Ovary (tissue), 3 donors: ENCODE measurements around the gene SPATA2L.

ENCODE experiments used
- EP300 ChIP-seq: sonication (generic); formaldehyde crosslinking; IDR thresholded peaks from one replicate; pipeline ENCODE4 v1.6.1; 2017; ENCODE audit warnings: antibody characterized with exemption
- POLR2A ChIP-seq: fragments of 450-650 bp; IDR thresholded peaks from one replicate; pipeline ENCODE4 v1.6.1; 2017; ENCODE audit warnings: antibody characterized with exemption, mild to moderate bottlenecking, moderate library complexity
- TF ChIP-seq, protein P1 (sequence below), 3 donors: fragments of 450-650 bp in 2 of 3; fragments of 200-600 bp in 1 of 3; IDR thresholded peaks; one replicate each; pipeline versions ENCODE4 v1.5.1 to v1.8.0; 2016 to 2022; ENCODE audit warnings: antibody characterized with exemption in 3 of 3, mild to moderate bottlenecking in 1 of 3
- donor health status: DM: no; HTN: no; CAD: no.

DNA sequence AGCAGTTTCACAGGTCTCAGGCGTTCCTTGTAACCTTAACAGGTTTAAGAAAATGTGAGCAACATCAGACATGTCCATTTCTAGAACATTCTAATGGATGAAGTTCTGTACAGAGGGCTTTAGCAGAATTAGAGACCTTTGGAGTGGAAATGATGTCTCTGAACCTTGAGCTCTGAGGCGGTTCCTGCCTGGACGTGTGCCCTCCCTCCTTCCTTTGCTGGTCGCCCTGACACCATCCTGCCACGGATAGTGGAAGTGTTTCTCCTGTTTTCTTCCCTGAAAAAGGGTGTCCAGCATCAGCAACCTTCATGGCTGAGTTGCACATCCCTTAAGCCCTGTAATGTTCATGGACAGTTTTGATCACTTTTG is 32.7 kb downstream of the SPATA2L start:
- TF ChIP-seq, protein P1, sequence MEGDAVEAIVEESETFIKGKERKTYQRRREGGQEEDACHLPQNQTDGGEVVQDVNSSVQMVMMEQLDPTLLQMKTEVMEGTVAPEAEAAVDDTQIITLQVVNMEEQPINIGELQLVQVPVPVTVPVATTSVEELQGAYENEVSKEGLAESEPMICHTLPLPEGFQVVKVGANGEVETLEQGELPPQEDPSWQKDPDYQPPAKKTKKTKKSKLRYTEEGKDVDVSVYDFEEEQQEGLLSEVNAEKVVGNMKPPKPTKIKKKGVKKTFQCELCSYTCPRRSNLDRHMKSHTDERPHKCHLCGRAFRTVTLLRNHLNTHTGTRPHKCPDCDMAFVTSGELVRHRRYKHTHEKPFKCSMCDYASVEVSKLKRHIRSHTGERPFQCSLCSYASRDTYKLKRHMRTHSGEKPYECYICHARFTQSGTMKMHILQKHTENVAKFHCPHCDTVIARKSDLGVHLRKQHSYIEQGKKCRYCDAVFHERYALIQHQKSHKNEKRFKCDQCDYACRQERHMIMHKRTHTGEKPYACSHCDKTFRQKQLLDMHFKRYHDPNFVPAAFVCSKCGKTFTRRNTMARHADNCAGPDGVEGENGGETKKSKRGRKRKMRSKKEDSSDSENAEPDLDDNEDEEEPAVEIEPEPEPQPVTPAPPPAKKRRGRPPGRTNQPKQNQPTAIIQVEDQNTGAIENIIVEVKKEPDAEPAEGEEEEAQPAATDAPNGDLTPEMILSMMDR (IDR thresholded peaks at IDR 0.05): no peak
- TF ChIP-seq POLR2A: no peak
- TF ChIP-seq EP300: no peak
